GM21360 (cell line): ENCODE results near the gene CD22.
"Not testable (repeated sequence)": the region's sequence is repeated elsewhere in the genome, so short reads cannot be mapped to it uniquely, and the experiment has no call there.

Experiments
- ATAC-seq: cut with Tn5 transposase; IDR thresholded peaks from one replicate; pipeline ENCODE4 v1.9.1; 2021; ENCODE audit warnings: mild to moderate bottlenecking, moderate library complexity; ENCODE audit not compliant: unreplicated experiment

CD22 gene

DNA sequence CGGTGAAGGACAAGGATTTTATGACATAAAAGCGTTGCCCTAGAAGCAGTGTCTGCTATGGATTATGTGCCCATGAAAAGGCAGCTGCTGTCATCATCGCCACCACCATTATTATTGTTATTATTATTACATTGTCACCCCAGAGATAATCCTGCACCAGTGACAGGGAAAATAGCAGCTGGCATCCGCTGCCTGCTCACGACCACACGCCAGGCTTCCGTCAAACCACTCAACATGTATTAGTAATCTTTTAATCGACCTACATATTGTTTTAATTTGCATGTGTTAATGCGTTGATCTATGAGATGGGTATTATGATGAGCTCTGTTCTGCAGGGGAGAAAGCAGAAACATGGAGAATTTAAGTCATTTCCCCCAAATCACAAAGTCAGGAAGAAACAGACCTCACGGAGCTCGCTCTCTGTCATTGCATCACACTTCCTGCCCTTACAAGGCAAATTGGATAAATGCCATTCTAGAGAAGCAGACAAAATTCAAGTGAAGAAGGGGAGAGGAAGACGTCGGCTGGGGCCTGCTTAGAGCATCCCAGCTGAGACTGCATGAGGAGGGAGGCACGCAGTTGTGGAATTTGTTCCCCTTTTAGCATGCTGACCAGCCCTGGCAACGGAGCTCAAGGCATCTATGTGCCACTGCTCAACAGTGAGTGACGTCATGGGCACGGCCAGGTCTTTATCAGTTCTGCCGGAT is 29.0 kb downstream of the CD22 start, which contains the start of gene FFAR3:
FFAR3 (plus strand) TSS at position 594 of the 707 bp plus-strand sequence. CDS start 431 bp downstream, outside the sequence.
- ATAC-seq = no peak

DNA sequence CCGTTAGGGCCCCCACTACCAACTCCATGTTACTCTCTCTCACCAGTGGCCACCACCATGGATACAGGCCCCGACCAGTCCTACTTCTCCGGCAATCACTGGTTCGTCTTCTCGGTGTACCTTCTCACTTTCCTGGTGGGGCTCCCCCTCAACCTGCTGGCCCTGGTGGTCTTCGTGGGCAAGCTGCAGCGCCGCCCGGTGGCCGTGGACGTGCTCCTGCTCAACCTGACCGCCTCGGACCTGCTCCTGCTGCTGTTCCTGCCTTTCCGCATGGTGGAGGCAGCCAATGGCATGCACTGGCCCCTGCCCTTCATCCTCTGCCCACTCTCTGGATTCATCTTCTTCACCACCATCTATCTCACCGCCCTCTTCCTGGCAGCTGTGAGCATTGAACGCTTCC is 29.8 kb downstream of the CD22 start:
- ATAC-seq = not testable (repeated sequence)

GRCh38 chr19:35359395-35359794 is 30.4 kb downstream of the CD22 start:
- not testable (repeated sequence) for ATAC-seq

DNA sequence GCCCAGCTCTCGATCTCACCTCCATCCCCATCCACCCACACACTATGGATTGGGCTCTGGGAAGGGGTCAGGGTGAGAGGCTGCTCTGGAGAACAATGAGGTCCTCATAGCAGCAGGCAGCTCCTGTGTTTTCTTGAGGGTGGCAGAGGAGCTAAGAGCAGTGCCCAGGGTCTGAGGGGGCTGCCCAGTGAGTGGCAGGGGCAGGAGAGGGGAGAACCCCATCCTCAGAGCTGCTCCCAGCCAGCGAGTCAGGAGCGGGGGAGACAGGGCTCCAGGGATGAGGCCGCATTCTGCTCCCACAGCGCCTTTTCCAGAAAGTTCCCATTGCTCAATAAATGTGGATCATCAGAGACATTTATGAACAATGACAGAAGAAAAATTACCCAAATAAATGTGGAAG is 31.1 kb downstream of the CD22 start:
- not testable (repeated sequence) for ATAC-seq

DNA sequence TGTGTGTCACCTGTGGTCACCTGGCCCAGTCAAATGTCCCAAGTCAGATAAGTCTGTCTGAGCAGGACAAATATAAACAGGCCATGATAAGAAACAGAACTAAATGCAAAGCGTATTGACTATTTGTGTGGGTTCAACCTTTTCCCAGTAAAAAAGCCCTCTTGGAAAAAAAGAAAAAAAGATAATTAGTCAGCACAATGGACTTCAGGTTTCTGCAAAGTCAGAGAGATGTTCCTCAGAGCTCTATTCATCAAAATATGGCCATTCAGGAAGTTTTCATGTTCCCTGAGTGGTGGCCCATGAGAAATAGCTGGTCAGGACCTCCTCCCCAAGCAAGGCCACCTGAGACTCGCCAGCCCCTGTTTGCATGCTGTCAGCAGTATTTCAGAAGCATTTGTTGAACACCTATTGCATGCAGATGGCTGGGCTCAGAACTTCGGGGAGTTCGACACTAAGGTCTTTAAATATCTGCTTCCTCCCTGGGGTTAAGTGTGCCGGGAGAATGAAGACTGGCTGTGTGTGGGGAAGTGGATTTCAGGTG is 32.0 kb downstream of the CD22 start:
- no peak for ATAC-seq

- ATAC-seq = no peak
Measured at GRCh38 chr19:35362261-35363000, 33.4 kb downstream of the CD22 start.

- no peak for ATAC-seq
Measured at GRCh38 chr19:35363001-35363590, 34.1 kb downstream of the CD22 start.

DNA sequence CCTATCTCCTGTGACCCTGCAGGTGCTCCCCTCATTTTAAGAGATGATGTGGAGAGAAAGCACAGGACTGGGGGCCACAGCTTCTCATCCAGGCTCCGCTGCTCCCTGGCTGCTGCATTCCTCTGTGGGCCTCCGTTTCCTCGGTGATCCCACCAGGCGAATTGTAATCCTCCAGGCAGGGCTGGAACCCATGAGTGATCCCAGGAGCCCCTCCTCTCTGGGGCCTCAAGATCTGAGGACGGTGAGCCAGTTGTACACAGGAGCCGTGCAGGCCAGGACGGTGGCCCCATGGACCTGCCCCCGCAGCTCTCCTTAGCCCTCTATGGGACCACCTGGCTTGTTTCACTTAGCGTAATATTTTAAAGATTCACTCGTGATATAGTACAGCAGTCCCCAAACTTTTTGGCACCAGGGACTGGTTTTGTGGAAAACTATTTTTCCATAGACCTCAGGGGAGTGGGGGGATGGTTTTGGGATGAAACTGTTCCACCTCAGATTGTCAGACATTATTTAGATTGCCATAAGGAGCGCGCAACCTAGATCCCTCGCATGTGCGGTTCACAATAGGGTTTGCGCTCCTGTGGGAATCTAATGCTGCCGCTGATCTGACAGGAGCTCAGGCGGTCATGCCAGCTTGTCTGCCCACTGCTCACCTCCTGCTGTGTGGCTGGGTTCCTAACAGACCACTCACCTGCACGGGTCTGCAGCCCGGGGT is 34.9 kb downstream of the CD22 start:
- no peak for ATAC-seq

GRCh38 chr19:35365303-35365702 is 36.3 kb downstream of the CD22 start:
- no peak for ATAC-seq

GRCh38 chr19:35368378-35368777 is 39.4 kb downstream of the CD22 start:
- no peak for ATAC-seq

- no peak for ATAC-seq
Measured at GRCh38 chr19:35369522-35369921, 40.5 kb downstream of the CD22 start.

DNA sequence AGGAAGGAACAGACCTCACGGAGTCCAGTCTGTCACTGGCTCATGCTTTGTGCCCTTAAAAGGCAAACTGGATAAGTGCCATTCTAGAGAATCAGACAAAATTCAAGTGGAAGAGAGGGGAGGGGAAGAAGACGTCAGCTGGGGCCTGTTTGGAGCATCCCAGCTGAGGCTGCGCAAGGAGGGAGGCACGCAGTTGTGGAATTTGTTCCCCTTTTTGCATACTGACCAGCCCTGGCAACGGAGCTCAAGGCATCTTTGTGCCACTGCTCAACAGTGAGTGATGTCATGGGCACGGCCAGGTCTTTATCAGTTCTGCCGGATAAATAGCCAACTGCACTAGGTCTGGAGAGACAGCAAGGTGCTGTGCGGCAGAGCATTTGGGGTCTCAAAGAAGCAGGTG is 41.7 kb downstream of the CD22 start, which contains the start of gene GPR42:
GPR42 (plus strand) TSS at position 347 of the 400 bp plus-strand sequence. CDS start 292 bp downstream, outside the sequence.
- no peak for ATAC-seq

DNA sequence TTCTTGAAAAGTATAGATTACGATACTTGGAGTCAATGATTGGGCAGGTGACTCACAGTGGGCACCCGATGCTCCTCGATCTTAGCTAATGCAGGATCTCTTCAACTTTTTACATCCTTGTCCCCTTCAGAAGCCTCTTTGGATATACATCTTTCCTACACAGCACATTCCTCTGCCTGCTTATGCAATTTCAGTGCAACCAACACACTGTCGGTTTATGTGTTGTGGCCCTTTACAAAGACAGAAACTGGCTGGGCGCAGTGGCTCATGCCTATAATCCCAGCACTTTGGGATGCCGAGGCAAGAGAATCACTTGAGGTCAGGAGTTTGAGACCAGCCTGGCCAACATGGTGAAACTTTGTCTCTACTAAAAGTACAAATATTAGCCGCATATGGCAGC is 44.5 kb downstream of the CD22 start:
- no peak for ATAC-seq

- not testable (repeated sequence) for ATAC-seq
Measured at GRCh38 chr19:35374031-35374430, 45.0 kb downstream of the CD22 start.

DNA sequence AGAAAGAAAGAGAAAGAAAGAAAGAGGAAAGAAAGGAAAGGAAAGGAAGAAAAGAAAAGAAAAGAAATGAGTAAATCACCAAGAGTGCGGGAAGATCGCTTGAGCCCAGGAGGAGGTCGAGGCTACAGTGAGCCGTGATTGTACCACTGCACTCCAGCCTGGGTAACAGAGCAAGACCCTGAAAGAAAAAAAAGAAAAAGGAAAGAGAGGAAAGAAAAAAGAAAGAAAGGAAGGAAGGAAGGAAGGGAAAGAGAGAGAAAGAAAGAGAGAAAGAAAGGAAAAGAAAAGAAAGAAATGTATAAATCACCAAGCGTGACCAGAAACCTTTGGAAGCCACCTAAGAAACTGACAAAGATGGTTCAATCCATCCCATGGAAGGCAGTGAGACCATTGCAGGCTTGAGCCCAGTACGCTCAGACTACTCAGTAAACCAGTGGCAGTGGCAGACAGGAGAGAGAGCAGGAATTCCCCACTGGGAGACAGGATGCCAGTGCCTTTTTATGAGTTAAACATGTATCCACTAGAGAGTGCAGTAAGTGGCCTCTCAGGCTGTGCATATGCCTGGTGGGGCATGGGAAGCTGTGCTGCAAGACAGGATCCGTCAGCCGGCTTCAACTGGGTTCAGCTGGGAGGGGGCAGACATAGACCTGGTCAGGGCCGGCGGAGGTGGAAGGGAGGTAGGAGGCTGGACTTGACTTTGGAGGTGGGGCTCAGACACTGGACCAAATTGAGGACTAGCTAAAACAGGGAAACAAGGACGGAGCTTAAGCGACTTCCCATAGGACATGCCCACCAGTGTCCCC is 46.7 kb downstream of the CD22 start:
- ATAC-seq = no peak

- ATAC-seq = no peak
Measured at GRCh38 chr19:35377656-35378055, 48.7 kb downstream of the CD22 start.

DNA sequence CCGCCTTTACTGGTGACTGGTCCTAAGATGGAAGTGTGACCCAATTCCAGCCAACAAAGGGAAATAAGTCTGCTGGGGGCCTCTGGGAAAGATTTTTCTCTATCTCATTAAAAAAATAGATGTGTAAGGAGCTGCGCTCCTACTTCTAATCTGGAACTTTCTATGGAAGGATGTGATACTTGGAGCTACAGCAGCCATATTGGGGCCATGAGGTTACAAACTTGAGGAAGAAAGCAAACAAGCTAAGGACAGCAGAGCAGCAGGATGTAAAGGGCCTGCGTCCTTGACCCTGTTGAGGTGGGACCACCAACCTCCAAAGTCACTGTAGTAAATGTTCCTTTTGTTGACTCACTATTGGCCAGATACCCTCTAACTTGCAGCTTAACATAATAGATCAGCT is 49.4 kb downstream of the CD22 start:
- ATAC-seq = no peak

DNA sequence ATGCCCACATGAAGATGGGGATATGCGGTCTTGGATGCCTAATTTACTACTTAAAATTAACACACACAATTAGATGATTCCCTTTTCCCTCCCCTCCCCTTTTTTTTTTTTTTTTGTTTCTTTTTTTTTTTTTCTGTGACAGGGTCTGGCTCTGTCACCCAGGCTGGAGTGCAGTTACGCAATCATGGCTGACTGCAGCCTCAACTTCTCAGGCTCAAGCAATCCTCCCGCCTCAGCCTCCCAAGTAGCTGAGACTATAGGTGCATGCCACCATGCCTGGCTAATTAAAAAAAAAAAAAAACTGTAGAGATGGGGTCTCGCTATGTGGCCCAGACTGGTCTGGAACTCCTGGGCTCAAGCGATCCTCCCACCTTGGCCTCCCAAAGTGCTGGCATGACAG is 50.6 kb downstream of the CD22 start:
- ATAC-seq = not testable (repeated sequence)

- ATAC-seq = no peak
Measured at GRCh38 chr19:35379992-35380391, 51.0 kb downstream of the CD22 start.
